ENCODE results near the gene ZNF100.

GRCh38 chr19:21812448-21812847 lies 45.1 kb upstream of the ZNF100 start:
- TF ChIP-seq EZH2 (IDR thresholded peaks at IDR 0.05) (no peak), POLR2AphosphoS5 (IDR thresholded peaks at IDR 0.05; ENCODE audit: borderline replicate concordance, low read depth, low read length) (no peak)

All from SK-N-MC (cell line).